Measurements from ENCODE around the gene FAM89B.

DNA sequence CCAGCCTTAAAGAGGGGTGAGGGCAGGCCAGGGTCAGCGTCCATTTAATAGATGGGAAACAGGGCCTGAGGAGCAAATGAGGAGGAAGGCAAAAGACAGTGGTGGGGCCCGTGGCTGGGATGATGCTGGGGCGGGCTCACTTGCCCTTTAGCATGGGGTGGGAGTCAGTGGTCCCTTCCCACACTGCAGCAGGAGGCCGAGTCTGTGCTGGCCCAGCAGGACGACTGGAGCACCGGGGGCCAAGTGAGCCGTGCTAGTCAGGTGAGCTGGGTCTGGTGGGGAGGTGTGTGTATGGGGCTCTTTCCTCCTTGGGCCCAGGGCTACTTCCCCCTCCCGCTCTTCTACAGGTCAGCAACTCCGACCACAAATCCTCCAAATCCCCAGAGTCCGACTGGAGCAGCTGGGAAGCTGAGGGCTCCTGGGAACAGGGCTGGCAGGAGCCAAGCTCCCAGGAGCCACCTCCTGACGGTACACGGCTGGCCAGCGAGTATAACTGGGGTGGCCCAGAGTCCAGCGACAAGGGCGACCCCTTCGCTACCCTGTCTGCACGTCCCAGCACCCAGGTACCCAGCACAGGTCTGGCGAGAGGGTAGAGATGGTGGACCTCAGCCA, 34.6 kb upstream of the FAM89B start:
- TF ChIP-seq, protein P1, sequence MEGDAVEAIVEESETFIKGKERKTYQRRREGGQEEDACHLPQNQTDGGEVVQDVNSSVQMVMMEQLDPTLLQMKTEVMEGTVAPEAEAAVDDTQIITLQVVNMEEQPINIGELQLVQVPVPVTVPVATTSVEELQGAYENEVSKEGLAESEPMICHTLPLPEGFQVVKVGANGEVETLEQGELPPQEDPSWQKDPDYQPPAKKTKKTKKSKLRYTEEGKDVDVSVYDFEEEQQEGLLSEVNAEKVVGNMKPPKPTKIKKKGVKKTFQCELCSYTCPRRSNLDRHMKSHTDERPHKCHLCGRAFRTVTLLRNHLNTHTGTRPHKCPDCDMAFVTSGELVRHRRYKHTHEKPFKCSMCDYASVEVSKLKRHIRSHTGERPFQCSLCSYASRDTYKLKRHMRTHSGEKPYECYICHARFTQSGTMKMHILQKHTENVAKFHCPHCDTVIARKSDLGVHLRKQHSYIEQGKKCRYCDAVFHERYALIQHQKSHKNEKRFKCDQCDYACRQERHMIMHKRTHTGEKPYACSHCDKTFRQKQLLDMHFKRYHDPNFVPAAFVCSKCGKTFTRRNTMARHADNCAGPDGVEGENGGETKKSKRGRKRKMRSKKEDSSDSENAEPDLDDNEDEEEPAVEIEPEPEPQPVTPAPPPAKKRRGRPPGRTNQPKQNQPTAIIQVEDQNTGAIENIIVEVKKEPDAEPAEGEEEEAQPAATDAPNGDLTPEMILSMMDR (optimal IDR thresholded peaks at IDR 0.05 in 1 of 3, IDR thresholded peaks at IDR 0.05 in 1 of 3, conservative IDR thresholded peaks at IDR 0.05 in 1 of 3; ENCODE audit: extremely low read depth in 1 of 3, insufficient read depth in 2 of 3, low read length in 3 of 3) = no peak
- no peak for TF ChIP-seq EZH2 (IDR thresholded peaks at IDR 0.05; ENCODE audit: low read length)

Data from keratinocyte (primary cell).